Measurements from ENCODE around the gene GNAS-AS1.
A peak's percentile ranks its signal among the peaks of the same experiment; 100 is the strongest.

The GNAS-AS1 gene

GRCh38 chr20:58850693-58851174, at the start of gene GNAS-AS1:
GNAS-AS1 (minus strand) TSS chr20:58850902.
- DNase-seq: peak; percentile 49

DNA sequence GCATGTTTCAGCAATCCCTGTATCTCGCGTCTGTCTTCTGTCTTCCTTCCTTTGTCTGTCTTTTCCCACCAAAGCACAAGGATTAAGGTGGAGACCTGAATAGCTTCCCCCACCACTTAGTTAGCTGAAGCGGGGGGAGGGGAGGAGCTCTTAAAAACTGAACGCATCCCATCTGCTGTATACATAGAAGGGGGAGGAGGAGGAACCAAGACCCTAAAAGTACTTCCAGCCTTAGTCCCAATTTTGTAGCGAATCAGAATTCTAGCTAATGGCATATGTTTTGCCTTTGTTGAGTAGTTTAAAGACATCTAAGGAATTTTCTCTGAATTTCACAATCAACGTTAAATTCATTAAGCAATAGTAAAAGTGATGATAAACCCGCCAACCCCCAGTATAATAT, 49.7 kb upstream of the GNAS-AS1 start:
- DNase-seq: no peak

GRCh38 chr20:58899512-58899911, 48.8 kb upstream of the GNAS-AS1 start:
- DNase-seq: no peak

- no peak for DNase-seq
Measured at GRCh38 chr20:58898629-58899408, 48.1 kb upstream of the GNAS-AS1 start.

GRCh38 chr20:58897488-58897887, 46.8 kb upstream of the GNAS-AS1 start:
- no peak for DNase-seq

GRCh38 chr20:58896820-58897219, 46.1 kb upstream of the GNAS-AS1 start:
- DNase-seq: no peak

GRCh38 chr20:58895448-58896180, 44.9 kb upstream of the GNAS-AS1 start:
- no peak for DNase-seq

DNA sequence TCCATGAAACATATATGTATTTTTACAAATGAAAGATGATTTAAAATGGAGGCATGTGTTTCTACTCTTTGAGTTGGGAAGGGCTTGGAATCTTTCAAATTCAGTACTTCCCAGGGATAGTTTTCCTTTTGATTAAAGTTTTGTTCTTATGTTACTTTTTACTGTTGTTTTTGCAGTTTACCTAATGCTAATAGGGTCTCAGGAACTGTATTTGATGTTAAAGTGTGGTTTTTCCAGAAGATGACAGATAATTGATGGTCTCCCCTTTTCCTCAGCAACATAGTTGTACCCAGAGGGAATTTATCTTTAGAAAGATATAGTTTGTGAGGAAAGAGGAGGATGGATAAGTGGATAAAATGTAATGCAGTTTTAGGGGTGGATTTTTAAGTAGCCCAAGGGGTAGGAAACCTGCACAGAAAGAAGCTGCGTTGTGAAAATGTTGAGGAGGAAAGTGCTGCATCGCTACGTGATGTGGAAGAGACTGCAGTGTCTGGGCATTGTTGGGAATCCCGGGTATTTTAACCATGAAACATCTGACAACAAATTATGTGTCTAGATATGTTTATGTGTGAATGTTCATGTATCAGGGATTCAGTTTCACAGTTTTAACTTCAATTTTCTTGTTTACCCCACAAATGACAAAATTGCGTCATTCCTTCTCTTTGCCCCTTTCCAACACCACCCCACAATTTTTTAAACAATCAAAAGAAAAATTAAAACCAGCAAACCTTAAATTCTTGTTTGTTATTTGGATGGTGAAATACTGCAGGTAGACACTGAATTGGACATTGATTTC, 44.1 kb upstream of the GNAS-AS1 start:
- no peak for DNase-seq

DNA sequence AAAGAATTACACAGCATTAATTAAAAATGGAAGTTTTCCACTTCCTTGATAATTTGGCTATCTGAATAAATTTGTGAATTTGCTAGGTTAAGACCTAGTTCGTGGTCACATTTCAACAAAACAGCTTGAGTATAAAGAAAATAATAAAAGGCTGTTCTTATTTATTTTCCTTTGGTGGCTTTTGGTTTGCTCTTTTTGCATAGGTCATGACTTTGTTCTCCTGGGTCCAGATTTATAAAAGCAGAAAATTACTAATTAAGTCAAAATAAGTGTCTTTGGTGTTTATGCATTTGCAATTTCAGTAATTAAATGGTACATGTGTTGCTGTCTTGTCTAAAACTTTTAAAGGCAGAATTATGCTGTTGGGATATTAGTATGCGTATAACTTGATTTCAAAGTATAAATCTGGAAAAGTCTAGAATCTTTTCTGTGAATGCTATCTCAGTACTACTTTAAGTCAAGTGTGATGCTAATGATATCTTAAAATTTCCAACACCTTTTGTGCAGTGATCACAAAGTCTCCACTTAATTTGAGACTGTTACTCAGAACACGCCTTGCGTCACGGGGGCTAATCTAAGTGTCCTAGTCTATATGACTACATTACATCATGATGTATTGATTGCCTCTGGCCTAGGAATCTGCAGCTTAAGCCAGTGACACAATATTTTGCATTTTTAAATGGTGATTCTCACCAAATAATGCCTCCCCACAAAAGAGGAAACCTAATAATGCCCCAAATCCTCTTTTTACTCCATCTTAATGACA, 42.8 kb upstream of the GNAS-AS1 start:
- DNase-seq: no peak

- no peak for DNase-seq
Measured at GRCh38 chr20:58892932-58893224, 42.2 kb upstream of the GNAS-AS1 start.

GRCh38 chr20:58892141-58892931, 41.6 kb upstream of the GNAS-AS1 start:
- no peak for DNase-seq

DNA sequence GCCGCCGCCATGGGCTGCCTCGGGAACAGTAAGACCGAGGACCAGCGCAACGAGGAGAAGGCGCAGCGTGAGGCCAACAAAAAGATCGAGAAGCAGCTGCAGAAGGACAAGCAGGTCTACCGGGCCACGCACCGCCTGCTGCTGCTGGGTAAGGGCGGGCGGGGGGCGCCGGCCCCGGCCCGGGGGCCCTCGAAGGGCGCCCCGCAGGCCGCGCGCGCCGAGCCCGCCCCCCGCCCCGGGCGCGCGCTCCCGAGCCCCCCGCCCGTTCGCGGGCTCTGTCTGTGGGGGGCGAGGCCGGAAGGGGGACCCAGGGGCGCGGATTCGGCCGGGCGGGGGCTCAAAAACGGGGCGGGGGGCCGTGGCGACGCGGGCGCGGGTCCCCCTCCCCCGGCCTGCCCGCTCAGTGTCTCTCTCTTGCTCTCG, 41.0 kb upstream of the GNAS-AS1 start:
- DNase-seq: no peak

DNA sequence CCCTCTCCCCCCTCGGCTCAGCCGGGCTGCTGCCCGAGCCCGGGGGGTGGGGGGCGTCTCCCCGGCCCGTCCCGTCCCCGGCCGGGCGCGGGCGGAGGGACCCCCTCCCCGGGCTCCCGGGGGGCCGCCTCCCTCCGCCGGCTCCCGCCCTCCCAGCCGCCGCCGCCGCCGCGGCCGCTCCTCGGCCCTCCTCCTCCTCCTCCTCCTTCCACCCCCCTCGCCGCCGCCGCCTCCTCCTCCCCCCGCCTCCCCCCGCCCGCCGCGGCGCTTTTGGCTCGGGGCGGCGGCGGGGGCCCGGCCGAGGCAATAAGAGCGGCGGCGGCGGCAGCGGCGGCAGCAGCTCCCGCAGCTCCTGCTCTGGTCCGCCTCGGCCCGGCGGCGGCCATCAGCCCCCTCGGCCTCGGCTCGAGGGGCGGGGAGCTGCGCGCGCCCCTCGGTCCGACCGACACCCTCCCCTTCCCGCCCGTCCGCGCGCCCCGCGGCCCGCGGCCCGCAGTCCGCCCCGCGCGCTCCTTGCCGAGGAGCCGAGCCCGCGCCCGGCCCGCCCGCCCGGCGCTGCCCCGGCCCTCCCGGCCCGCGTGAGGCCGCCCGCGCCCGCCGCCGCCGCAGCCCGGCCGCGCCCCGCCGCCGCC, 40.5 kb upstream of the GNAS-AS1 start:
- no peak for DNase-seq

- no peak for DNase-seq
Measured at GRCh38 chr20:58890518-58891085, 39.9 kb upstream of the GNAS-AS1 start.

DNA sequence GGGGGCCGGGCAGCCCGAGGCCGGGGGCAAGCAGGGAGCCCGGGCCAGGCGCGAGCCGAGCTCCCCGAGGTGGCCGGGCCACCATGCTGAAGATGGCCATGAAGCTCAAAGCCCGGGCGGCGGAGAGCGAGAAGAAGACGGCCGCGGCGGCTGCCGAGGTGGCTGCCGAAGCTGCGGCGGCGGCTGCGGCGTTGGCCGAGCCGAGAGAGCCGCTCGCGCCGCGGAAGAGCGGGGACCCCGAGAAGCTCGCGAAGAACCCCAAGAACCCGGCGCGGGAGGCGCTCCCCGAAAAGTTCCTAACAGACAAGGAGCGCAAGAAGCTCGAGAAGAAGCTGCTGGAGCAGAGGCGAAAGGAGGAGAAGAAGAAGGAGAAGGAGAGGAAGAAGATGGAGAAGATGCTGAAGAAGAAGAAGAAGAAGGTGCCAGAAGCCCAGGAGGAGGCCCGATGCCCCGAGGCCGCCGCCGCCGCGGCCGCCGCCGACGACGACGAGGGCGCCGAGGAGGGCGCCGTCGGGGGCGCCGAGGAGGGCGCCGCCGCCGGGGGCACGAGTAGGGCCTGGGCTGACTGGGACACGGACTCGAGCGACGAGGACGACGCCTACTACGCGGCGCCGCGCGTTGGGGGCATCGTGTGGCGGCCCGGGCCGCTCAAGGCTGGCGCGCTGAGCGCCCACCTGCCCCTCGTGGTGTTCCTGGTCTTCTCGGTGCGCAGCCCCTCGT, 39.3 kb upstream of the GNAS-AS1 start:
- DNase-seq: no peak

DNA sequence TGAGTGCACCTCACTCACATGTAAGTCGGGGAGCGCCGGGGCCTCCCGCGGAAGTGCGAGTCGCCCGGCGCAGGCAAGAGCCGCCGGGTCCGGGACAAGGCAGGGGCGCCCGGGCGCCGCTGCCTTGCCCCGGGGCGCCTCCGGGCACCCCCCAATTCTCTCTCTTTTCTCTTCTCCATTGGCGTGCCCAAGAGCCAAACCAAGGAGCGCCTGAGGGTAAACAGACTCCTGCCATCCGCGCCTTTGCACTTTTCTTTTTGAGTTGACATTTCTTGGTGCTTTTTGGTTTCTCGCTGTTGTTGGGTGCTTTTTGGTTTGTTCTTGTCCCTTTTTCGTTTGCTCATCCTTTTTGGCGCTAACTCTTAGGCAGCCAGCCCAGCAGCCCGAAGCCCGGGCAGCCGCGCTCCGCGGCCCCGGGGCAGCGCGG, 38.6 kb upstream of the GNAS-AS1 start:
- DNase-seq: no peak

DNA sequence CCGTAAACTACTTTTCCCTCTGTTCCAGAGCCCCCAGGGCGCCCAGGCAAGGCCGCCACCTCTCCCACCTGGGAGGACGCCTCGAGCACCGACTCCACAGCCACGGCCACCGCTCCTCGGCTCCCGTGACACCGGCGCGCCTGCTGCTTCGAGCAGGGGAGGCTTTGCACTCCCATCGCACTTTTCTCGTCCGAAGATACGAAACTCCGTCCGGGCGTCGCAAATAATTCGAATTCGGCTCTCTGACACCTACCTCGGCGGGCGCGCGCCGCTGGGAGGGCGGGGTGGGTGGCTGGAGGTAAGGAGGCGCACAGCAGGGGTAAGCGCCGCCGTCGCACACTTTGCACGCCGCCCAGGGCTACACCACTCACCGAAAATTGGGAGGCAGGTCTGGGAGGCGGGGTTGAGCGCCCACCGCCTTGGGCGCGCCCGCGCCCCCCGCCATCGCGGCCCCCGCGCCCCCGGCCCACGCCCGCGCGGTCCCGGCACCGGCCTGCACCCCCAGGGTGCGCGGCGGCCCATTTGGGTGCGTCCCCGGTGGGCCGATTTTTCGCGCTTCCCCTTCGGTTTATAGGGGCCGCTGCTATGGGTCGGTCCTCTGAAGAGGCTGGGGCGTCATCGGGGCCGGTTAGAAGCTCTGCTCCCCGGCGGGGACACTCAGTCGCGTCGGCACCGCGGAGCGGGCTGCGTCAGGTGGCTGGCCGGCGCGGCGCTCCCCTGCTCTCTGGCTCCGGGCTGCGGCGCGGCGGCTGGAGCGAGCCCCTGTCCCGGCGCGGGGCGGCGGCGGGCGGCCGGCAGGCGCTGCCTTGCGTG, 38.0 kb upstream of the GNAS-AS1 start:
- DNase-seq: no peak

GRCh38 chr20:58888103-58888502, 37.4 kb upstream of the GNAS-AS1 start:
- DNase-seq: no peak

DNA sequence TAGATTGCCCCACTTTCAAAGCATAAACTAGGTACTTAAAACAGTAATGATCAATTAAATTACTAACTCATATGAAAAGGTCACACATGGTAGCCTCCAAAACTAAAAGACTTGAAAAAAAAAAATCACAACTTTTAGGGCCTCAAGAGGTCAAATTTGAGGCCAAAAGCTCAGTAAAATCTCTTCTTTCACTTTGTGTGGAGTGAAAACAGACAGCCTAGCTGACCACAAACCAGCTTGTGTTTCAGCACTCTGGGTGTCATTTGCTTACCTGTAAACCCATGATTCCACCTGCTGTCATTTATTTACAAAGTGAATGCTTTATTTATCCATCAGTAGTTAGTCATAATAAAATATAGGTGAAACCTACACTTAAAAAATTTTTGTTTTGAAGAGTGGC, 35.8 kb upstream of the GNAS-AS1 start:
- DNase-seq: no peak
